ENCODE results near the gene CDK5RAP1.

Gene CDK5RAP1

GRCh38 chr20:33408716-33409654, 7.7 kb upstream of the CDK5RAP1 start:
- H3K27ac ChIP-seq (ENCODE audit: extremely low read depth, low read depth, low read length): no peak overlapping the region
- H3K36me3 ChIP-seq (ENCODE audit: control insufficient read depth in 2 of 2, insufficient read depth in 1 of 2, low read length in 2 of 2): peaks cover 0 to 64% of the 10 kb centered on the region in 2 experiments; a peak in 2 of 3 replicates
- POLR2A ChIA-PET: no interaction called here
- TF ChIP-seq ZFHX2 (tag by site-specific recombination; conservative IDR thresholded peaks at IDR 0.05) (peak; percentile 33), ZNF133 (tag by site-specific recombination; IDR thresholded peaks at IDR 0.05) (no peak), ZNF169 (tag by site-specific recombination; IDR thresholded peaks at IDR 0.05) (no peak), SCRT1 (tag by site-specific recombination; IDR thresholded peaks at IDR 0.05; ENCODE audit: borderline replicate concordance) (no peak), GFI1B (tag by site-specific recombination; IDR thresholded peaks at IDR 0.05) (no peak), ZNF324 (tag by site-specific recombination; IDR thresholded peaks at IDR 0.05) (no peak), ZNF426 (tag by site-specific recombination; IDR thresholded peaks at IDR 0.05) (no peak), ZSCAN4 (tag by site-specific recombination; IDR thresholded peaks at IDR 0.05) (no peak), ZNF37A (tag by site-specific recombination; IDR thresholded peaks at IDR 0.05) (no peak), ZNF221 (tag by site-specific recombination; IDR thresholded peaks at IDR 0.05; ENCODE audit: borderline replicate concordance) (no peak), ZNF791 (tag by site-specific recombination; IDR thresholded peaks at IDR 0.05) (no peak), ZXDB (tag by site-specific recombination; IDR thresholded peaks at IDR 0.05) (no peak), EGR2 (tag by site-specific recombination; IDR thresholded peaks at IDR 0.05; ENCODE audit: low read depth) (peak; percentile 58; the same call in 1 of the 2 replicates), KLF1 (tag by site-specific recombination; IDR thresholded peaks at IDR 0.05) (0 out of 2 replicates have a peak, but pooled peaks have one; percentile 17), ZBTB48 (tag by site-specific recombination; IDR thresholded peaks at IDR 0.05) (no peak), KLF16 (tag by site-specific recombination; IDR thresholded peaks at IDR 0.05) (no peak), ZNF843 (tag by site-specific recombination; IDR thresholded peaks at IDR 0.05) (no peak), ZNF239 (tag by site-specific recombination; IDR thresholded peaks at IDR 0.05) (no peak), ZNF561 (tag by site-specific recombination; IDR thresholded peaks at IDR 0.05; ENCODE audit: borderline replicate concordance) (no peak), ZNF837 (tag by site-specific recombination; IDR thresholded peaks at IDR 0.05) (no peak)
- TF ChIP-seq, protein P1, sequence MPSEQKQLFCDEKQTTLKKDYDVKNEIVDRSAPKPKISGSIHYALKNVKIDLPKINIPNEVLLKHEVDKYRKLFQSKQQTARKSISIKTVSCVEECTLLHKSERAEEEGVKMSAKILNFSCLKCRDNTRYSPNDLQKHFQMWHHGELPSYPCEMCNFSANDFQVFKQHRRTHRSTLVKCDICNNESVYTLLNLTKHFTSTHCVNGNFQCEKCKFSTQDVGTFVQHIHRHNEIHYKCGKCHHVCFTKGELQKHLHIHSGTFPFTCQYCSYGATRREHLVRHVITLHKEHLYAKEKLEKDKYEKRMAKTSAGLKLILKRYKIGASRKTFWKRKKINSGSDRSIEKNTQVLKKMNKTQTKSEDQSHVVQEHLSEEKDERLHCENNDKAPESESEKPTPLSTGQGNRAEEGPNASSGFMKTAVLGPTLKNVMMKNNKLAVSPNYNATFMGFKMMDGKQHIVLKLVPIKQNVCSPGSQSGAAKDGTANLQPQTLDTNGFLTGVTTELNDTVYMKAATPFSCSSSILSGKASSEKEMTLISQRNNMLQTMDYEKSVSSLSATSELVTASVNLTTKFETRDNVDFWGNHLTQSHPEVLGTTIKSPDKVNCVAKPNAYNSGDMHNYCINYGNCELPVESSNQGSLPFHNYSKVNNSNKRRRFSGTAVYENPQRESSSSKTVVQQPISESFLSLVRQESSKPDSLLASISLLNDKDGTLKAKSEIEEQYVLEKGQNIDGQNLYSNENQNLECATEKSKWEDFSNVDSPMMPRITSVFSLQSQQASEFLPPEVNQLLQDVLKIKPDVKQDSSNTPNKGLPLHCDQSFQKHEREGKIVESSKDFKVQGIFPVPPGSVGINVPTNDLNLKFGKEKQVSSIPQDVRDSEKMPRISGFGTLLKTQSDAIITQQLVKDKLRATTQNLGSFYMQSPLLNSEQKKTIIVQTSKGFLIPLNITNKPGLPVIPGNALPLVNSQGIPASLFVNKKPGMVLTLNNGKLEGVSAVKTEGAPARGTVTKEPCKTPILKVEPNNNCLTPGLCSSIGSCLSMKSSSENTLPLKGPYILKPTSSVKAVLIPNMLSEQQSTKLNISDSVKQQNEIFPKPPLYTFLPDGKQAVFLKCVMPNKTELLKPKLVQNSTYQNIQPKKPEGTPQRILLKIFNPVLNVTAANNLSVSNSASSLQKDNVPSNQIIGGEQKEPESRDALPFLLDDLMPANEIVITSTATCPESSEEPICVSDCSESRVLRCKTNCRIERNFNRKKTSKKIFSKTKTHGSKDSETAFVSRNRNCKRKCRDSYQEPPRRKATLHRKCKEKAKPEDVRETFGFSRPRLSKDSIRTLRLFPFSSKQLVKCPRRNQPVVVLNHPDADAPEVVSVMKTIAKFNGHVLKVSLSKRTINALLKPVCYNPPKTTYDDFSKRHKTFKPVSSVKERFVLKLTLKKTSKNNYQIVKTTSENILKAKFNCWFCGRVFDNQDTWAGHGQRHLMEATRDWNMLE (tag by site-specific recombination; conservative IDR thresholded peaks at IDR 0.05; ENCODE audit: low read depth): no peak
- TF ChIP-seq, protein P2, sequence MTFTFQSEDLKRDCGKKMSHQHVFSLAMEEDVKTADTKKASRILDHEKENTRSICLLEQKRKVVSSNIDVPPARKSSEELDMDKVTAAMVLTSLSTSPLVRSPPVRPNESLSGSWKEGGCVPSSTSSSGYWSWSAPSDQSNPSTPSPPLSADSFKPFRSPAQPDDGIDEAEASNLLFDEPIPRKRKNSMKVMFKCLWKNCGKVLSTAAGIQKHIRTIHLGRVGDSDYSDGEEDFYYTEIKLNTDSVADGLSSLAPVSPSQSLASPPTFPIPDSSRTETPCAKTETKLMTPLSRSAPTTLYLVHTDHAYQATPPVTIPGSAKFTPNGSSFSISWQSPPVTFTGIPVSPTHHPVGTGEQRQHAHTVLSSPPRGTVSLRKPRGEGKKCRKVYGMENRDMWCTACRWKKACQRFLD (tag by site-specific recombination; IDR thresholded peaks at IDR 0.05): no peak
- H3K4me3 ChIP-seq (ENCODE audit: low read depth, low read length): no peak overlapping the region
- CTCF ChIA-PET: no interaction called here
- no peaks in the 10 kb centered on the region for H3K9me3 ChIP-seq (ENCODE audit: control insufficient read depth, insufficient read depth, low read depth, low read length)
- no peaks in the 10 kb centered on the region for H3K4me1 ChIP-seq (ENCODE audit: control insufficient read depth, insufficient read depth, low read length)
